HepG2 (cell line): ENCODE data around the gene AGRP. TPM values are rescaled to one million over a fixed set of nuclear protein-coding genes. Genes with fewer than 3 reads are reported as not detected.

Experiments
- ARNT ChIP-seq: fragments of 450-650 bp; IDR thresholded peaks from 2 replicates; pipeline ENCODE4 v1.6.1; 2017
- CEBPG ChIP-seq: IDR thresholded peaks from 2 replicates; pipeline ENCODE4 v1.6.1; 2016
- ELF1 ChIP-seq: sonication (generic); formaldehyde crosslinking; IDR thresholded peaks from 2 replicates; pipeline ENCODE4 v1.4.0; 2020; ENCODE audit warnings: missing genetic modification reagents
- FOXO1 ChIP-seq: sonication (generic); formaldehyde crosslinking; IDR thresholded peaks from 2 replicates; pipeline ENCODE4 v1.4.0; 2020; ENCODE audit warnings: missing genetic modification reagents
- MYC ChIP-seq: sonication (generic); formaldehyde crosslinking; IDR thresholded peaks from 2 replicates; pipeline ENCODE4 v1.9.0; 2021; ENCODE audit warnings: missing genetic modification reagents, borderline replicate concordance
- MYNN ChIP-seq: sonication (generic); formaldehyde crosslinking; IDR thresholded peaks from 2 replicates; pipeline ENCODE4 v1.4.0; 2020; ENCODE audit warnings: mild to moderate bottlenecking, low read depth, missing genetic modification reagents
- NFATC3 ChIP-seq: sonication (generic); formaldehyde crosslinking; IDR thresholded peaks from 2 replicates; pipeline ENCODE4 v1.5.1; 2020; ENCODE audit warnings: mild to moderate bottlenecking, missing genetic modification reagents
- ONECUT2 ChIP-seq: sonication (generic); formaldehyde crosslinking; IDR thresholded peaks from 2 replicates; pipeline ENCODE4 v1.4.0; 2020; ENCODE audit warnings: missing genetic modification reagents
- TBX3 ChIP-seq: fragments of 450-650 bp; IDR thresholded peaks from 2 replicates; pipeline ENCODE4 v1.6.1; 2017; ENCODE audit warnings: antibody characterized with exemption, mild to moderate bottlenecking, inconsistent platforms, borderline replicate concordance
- ZMYM4 ChIP-seq: sonication (generic); formaldehyde crosslinking; IDR thresholded peaks from 2 replicates; pipeline ENCODE4 v1.8.1; 2023; ENCODE audit warnings: mild to moderate bottlenecking, missing genetic modification reagents
- ZNF33B ChIP-seq: sonication (generic); formaldehyde crosslinking; IDR thresholded peaks from 2 replicates; pipeline ENCODE4 v1.5.1; 2020; ENCODE audit warnings: mild to moderate bottlenecking, missing genetic modification reagents
- polyA plus RNA-seq, 8 experiments: library from polyadenylated mRNA; depleted of rRNA in 3 of 8; stranded (reverse) in 7 of 8; unstranded in 1 of 8; fragments of >200 nt; fragmentation: Illumina TruSeq in 4 of 8; extraction: Trizol in 4 of 8; gene quantifications; 2 replicates each; pipeline versions ENCODE4 v1.2.1 to v1.2.3, GENCODE V29; 2011 to 2016; ENCODE audit warnings: low read depth in 4 of 8, missing spikeins in 1 of 8, mixed read lengths in 1 of 8; ENCODE audit not compliant: insufficient read depth in 1 of 8
- total RNA-seq, 5 experiments: library from RNA; depleted of rRNA; stranded (reverse); fragments of >200 nt; fragmentation: Illumina TruSeq; extraction: Trizol; gene quantifications; 2 replicates each; pipeline ENCODE4 v1.2.3, GENCODE V29; 2016; ENCODE audit warnings: low read depth in 1 of 5
- TF ChIP-seq, protein P1 (sequence below): sonication (generic); formaldehyde crosslinking; IDR thresholded peaks from 2 replicates; pipeline ENCODE4 v1.5.0; 2020; ENCODE audit warnings: mild to moderate bottlenecking, missing genetic modification reagents, borderline replicate concordance
- TF ChIP-seq, protein P2 (sequence below): sonication (generic); formaldehyde crosslinking; IDR thresholded peaks from 2 replicates; pipeline ENCODE4 v1.5.1; 2020; ENCODE audit warnings: mild to moderate bottlenecking, moderate library complexity, missing genetic modification reagents
- TF ChIP-seq, protein P3 (sequence below): sonication (generic); formaldehyde crosslinking; IDR thresholded peaks from 2 replicates; pipeline ENCODE4 v1.4.0; 2020; ENCODE audit warnings: missing genetic modification reagents
- TF ChIP-seq, protein P4 (sequence below): sonication (generic); formaldehyde crosslinking; conservative IDR thresholded peaks from 2 replicates; pipeline ENCODE4 v1.5.0; 2020; ENCODE audit warnings: missing genetic modification reagents
- TF ChIP-seq, protein P5 (sequence below): sonication (generic); formaldehyde crosslinking; IDR thresholded peaks from 2 replicates; pipeline ENCODE4 v1.4.0; 2020; ENCODE audit warnings: mild to moderate bottlenecking, missing genetic modification reagents, borderline replicate concordance
- TF ChIP-seq, protein P6 (sequence below): fragments of 450-650 bp; IDR thresholded peaks from 2 replicates; pipeline ENCODE4 v1.6.1; 2016

AGRP gene
- total and polyA plus RNA-seq, 2 of the 13 experiments (the other 11 are each of a cell fraction or from before 2014, with no cell fraction given), result not detected

DNA sequence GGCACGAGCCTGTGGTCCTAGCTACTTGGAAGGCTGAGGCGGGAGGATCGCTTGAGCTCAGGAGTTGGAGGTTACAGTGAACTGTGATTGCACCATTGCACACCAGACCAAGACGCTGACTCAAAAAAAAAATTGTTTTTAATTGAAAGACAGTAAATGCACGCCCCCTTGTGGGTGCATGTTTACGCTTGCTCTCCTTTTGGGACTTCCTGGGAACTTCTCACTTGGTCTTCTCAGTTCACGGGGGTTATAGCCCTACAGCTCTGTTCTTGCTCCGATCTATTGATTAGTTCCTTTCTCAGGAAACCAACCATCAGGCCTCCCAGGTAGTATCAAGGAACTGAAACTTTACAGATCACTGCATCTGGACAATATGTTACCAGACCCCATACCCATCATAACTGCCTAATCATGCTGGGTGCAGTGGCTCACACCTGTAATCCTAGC, 31.1 kb upstream of the AGRP start (continued):
- TF ChIP-seq, protein P1, sequence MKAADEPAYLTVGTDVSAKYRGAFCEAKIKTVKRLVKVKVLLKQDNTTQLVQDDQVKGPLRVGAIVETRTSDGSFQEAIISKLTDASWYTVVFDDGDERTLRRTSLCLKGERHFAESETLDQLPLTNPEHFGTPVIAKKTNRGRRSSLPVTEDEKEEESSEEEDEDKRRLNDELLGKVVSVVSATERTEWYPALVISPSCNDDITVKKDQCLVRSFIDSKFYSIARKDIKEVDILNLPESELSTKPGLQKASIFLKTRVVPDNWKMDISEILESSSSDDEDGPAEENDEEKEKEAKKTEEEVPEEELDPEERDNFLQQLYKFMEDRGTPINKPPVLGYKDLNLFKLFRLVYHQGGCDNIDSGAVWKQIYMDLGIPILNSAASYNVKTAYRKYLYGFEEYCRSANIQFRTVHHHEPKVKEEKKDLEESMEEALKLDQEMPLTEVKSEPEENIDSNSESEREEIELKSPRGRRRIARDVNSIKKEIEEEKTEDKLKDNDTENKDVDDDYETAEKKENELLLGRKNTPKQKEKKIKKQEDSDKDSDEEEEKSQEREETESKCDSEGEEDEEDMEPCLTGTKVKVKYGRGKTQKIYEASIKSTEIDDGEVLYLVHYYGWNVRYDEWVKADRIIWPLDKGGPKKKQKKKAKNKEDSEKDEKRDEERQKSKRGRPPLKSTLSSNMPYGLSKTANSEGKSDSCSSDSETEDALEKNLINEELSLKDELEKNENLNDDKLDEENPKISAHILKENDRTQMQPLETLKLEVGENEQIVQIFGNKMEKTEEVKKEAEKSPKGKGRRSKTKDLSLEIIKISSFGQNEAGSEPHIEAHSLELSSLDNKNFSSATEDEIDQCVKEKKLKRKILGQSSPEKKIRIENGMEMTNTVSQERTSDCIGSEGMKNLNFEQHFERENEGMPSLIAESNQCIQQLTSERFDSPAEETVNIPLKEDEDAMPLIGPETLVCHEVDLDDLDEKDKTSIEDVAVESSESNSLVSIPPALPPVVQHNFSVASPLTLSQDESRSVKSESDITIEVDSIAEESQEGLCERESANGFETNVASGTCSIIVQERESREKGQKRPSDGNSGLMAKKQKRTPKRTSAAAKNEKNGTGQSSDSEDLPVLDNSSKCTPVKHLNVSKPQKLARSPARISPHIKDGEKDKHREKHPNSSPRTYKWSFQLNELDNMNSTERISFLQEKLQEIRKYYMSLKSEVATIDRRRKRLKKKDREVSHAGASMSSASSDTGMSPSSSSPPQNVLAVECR (CRISPR knock-in tag), result no peak
- TF ChIP-seq MYNN (CRISPR knock-in tag) (no peak), TBX3 (no peak), FOXO1 (CRISPR knock-in tag) (no peak), ZMYM4 (CRISPR knock-in tag) (no peak), ZNF33B (CRISPR knock-in tag) (no peak), NFATC3 (CRISPR knock-in tag) (no peak), ARNT (no peak), MYC (no peak), ELF1 (CRISPR knock-in tag) (peak; percentile 32; the same call in 1 of the 2 replicates), CEBPG (CRISPR knock-in tag) (peak; percentile 73), ONECUT2 (no peak)
- TF ChIP-seq, protein P2, sequence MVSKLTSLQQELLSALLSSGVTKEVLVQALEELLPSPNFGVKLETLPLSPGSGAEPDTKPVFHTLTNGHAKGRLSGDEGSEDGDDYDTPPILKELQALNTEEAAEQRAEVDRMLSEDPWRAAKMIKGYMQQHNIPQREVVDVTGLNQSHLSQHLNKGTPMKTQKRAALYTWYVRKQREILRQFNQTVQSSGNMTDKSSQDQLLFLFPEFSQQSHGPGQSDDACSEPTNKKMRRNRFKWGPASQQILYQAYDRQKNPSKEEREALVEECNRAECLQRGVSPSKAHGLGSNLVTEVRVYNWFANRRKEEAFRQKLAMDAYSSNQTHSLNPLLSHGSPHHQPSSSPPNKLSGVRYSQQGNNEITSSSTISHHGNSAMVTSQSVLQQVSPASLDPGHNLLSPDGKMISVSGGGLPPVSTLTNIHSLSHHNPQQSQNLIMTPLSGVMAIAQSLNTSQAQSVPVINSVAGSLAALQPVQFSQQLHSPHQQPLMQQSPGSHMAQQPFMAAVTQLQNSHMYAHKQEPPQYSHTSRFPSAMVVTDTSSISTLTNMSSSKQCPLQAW (CRISPR knock-in tag), result no peak
- TF ChIP-seq, protein P3, sequence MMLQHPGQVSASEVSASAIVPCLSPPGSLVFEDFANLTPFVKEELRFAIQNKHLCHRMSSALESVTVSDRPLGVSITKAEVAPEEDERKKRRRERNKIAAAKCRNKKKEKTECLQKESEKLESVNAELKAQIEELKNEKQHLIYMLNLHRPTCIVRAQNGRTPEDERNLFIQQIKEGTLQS (CRISPR knock-in tag), result no peak
- TF ChIP-seq, protein P4, sequence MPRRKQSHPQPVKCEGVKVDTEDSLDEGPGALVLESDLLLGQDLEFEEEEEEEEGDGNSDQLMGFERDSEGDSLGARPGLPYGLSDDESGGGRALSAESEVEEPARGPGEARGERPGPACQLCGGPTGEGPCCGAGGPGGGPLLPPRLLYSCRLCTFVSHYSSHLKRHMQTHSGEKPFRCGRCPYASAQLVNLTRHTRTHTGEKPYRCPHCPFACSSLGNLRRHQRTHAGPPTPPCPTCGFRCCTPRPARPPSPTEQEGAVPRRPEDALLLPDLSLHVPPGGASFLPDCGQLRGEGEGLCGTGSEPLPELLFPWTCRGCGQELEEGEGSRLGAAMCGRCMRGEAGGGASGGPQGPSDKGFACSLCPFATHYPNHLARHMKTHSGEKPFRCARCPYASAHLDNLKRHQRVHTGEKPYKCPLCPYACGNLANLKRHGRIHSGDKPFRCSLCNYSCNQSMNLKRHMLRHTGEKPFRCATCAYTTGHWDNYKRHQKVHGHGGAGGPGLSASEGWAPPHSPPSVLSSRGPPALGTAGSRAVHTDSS (CRISPR knock-in tag), result no peak
- TF ChIP-seq, protein P5, sequence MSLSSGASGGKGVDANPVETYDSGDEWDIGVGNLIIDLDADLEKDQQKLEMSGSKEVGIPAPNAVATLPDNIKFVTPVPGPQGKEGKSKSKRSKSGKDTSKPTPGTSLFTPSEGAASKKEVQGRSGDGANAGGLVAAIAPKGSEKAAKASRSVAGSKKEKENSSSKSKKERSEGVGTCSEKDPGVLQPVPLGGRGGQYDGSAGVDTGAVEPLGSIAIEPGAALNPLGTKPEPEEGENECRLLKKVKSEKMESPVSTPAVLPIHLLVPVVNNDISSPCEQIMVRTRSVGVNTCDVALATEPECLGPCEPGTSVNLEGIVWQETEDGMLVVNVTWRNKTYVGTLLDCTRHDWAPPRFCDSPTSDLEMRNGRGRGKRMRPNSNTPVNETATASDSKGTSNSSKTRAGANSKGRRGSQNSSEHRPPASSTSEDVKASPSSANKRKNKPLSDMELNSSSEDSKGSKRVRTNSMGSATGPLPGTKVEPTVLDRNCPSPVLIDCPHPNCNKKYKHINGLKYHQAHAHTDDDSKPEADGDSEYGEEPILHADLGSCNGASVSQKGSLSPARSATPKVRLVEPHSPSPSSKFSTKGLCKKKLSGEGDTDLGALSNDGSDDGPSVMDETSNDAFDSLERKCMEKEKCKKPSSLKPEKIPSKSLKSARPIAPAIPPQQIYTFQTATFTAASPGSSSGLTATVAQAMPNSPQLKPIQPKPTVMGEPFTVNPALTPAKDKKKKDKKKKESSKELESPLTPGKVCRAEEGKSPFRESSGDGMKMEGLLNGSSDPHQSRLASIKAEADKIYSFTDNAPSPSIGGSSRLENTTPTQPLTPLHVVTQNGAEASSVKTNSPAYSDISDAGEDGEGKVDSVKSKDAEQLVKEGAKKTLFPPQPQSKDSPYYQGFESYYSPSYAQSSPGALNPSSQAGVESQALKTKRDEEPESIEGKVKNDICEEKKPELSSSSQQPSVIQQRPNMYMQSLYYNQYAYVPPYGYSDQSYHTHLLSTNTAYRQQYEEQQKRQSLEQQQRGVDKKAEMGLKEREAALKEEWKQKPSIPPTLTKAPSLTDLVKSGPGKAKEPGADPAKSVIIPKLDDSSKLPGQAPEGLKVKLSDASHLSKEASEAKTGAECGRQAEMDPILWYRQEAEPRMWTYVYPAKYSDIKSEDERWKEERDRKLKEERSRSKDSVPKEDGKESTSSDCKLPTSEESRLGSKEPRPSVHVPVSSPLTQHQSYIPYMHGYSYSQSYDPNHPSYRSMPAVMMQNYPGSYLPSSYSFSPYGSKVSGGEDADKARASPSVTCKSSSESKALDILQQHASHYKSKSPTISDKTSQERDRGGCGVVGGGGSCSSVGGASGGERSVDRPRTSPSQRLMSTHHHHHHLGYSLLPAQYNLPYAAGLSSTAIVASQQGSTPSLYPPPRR, result no peak
- TF ChIP-seq, protein P6, sequence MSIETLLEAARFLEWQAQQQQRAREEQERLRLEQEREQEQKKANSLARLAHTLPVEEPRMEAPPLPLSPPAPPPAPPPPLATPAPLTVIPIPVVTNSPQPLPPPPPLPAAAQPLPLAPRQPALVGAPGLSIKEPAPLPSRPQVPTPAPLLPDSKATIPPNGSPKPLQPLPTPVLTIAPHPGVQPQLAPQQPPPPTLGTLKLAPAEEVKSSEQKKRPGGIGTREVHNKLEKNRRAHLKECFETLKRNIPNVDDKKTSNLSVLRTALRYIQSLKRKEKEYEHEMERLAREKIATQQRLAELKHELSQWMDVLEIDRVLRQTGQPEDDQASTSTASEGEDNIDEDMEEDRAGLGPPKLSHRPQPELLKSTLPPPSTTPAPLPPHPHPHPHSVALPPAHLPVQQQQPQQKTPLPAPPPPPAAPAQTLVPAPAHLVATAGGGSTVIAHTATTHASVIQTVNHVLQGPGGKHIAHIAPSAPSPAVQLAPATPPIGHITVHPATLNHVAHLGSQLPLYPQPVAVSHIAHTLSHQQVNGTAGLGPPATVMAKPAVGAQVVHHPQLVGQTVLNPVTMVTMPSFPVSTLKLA, result no peak
